Hippocampal formation (tissue), 2 donors: ENCODE data around the gene SLC4A2.

Experiments
- DNase-seq, 2 donors: peaks; one replicate each; lab custom pipeline; 2025; lab: John Stamatoyannopoulos, UW

The SLC4A2 gene

GRCh38 chr7:151116603-151117440, 57.4 kb downstream of the SLC4A2 start:
- no peak for DNase-seq

DNA sequence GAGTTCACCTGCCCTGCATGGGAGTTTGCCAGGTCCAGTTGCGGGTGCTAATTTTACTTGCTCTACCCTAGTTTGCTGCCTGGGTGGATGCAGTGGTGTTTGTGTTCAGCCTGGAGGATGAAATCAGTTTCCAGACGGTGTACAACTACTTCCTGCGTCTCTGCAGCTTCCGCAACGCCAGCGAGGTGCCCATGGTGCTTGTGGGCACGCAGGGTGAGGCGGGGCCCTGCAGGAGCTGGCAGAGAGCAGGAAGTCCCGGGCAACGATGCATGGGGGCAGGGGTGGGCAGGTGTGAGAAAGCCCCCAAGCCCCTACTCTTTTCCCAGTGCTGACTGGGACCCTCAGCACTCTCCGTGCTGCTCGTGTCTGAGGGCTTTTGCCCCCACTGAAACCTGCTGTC, 58.2 kb downstream of the SLC4A2 start:
- no peak for DNase-seq

DNA sequence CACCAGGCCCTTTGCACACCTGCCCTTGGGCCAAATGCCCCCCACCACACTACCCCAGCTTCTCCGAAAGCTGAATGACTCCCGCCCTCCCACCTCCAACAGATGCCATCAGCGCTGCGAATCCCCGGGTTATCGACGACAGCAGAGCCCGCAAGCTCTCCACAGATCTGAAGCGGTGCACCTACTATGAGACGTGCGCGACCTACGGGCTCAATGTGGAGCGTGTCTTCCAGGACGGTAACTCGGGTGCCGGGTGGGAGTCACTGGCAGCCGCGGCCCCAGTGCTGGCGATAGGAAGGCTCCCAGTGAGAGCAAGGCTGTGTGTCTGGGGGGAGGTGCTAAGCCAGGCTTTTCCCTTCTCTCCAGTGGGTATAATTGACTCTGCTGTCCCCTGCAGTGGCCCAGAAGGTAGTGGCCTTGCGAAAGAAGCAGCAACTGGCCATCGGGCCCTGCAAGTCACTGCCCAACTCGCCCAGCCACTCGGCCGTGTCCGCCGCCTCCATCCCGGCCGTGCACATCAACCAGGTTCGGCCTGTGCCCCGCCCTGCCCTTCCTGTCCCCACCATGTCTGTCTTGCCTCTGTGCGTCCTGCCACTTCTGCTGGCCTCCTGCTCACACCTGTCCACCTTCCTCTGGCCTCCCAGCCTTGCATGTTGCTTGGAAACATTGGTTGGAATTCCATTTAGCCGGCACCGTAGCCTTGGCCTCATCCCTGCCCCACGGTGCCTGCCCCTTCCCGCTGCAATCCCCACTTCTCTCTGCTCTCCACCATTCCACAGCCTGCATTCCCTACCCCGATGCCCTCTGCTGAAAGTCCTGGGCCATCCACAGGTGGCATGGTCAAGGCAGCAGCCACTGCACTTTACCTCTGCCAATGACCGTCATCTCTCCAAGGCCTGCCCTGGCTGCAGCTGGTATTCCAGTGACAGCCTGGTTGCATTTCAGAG, 59.0 kb downstream of the SLC4A2 start:
- DNase-seq: no peak

DNA sequence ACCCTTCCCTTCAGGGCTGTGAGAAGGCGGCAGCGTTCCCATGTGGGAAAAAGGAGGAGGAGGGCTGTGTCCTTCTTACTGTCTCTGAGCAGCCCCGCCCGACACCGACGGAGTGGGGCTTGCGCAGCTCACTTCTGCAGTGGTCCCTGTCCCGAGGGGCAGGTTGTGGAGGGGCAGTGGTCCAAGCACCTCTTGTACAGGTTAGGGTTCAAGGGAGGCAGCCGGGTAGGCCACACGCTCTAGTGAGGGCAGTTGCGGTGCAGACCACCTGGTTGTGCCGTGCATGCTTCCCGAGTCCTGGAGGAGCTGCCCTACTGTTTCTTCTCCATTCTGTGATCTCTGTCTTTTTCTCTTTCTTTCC, 59.6 kb downstream of the SLC4A2 start:
- no peak for DNase-seq

DNA sequence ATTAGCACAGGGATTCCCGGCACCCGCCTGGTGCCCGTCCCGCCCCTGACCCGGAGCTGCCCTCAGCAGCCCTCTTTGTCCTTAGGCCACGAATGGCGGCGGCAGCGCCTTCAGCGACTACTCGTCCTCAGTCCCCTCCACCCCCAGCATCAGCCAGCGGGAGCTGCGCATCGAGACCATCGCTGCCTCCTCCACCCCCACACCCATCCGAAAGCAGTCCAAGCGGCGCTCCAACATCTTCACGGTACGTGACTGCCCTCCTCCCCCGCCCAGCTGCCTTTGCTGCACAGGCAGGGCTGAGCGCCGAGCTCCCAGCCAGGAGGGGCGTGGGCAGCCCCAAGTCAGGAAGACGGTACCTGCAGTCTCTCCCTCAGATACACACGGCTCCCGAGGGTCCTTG, 60.5 kb downstream of the SLC4A2 start:
- DNase-seq: no peak

DNA sequence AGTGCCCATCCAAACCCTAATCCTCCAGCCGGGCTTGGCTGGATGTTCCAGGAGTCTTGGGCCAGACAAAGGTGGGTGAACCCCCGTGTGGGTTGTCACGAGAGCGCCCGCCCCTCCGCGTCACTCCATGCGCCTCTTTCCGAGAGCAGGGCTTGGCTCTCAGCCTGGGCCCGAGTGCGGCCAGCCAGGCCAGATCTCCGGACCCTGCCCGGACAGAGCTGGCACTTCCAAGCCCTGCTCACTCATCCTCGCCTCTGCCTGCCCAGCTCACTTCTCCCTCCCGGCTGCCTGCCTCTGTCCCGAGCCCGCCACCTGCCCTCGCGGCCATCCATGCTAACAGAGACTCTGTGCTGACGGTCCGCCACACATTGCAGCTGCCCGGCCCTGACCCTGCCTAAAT, 61.5 kb downstream of the SLC4A2 start:
- no peak for DNase-seq

DNA sequence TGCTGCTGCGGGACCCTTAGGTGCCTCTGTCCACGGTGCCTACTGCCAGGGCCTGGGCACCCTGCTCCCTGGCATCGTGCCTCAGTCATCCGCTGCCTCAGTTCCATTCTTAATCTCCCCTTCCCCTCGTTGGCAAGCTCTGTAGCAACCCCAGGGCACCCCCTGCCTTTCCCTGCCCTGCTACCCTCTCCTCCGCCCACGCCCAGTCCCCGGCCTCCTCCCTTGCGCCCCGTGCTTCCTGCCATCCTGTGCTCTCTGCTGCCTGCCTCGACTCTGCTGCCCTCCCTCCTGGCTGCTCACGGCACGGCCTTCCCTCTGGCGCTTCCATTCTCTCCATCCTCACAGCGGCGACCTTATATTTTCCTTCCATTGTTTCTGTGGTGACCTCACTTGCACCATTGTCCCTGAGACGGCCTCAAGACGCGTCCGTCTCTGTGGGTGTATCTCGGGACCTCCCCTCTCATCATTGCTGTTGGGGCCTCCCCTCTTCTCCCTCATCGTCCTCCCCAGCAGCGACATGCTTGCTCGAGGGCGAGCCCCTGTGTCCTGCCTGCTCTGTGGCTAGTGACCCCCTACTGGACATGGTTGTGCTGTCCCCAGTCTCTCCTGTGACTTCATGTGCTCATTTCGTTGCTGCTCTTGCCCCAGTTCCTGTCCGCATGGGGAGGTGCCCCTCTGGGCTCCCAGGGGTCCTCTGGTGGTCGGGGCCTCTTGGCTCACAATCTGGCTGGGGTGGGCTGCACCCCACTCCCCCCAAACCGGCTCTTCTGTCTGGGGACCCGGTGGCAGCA, 62.2 kb downstream of the SLC4A2 start:
- DNase-seq: no peak

DNA sequence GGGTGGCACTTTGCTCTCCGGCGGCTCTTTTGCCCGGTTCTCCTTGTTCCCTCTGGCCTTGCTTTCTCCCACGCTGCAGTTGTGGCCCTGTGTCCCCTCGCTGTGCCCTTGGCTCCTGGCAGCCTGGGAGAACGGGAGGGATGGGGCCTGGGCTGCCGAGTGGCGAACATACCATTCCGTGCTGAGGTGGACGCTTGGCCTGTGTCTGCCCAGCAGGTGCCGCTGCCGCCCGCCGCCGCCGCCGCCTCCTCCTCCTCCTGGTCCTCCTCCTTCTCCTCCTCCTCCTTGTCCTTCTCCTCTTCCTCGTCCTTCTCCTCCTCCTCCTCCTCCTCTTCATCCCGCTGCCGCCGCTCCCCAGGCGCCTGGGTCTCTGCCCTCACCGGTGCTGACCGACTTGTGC, 62.9 kb downstream of the SLC4A2 start:
- DNase-seq: no peak

DNA sequence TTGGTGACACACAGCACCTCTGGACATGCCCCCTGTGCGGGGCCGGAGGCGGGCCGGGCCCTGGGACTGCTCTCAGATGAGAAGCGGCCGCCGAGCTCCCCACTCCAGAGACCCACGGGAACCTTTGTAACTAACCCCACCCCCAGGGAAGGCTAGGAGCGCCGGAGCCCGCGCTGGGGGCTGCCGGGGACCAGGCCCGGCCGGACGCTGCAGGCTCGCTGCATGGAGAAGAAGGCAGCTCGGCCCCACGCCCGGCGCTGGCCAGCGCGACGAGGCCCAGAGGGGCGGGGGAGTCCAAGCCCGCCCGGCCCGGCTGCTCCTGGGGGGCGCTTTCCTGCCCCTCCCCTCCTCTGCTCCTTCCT, 63.4 kb downstream of the SLC4A2 start:
- DNase-seq: no peak

DNA sequence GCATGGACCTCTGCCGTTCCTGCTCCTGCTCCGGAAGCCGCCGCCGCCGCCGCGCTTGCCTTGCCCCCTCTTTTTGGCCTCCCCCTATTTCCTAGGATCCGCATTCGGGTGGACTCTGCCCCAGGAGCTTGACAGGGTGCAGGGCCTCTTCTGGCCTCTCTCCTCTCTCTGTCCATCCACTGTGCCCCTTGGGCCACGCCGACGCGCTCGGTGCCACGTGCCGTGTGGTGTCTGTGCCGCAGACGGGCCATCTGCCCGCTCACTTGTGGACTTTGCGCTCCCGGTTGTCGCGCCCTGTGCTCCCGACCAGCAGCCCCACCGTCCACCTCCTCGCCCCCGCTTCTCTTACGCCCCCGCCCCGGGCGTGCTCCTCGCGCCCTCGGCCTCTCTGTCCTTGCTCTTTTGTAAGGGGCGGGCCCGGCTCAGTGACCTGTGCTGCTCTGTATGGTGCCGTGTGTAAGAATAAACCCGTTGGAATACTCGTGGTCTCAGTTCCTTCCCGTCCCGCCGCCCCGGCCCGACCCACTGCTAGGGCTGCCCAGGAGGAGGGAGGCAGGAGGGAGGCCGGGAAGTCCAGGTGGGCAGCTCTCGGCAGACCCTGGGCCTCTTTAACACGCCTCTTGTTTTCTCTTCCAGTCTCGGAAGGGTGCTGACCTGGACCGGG, 63.9 kb downstream of the SLC4A2 start:
- no peak for DNase-seq

GRCh38 chr7:151123822-151124464, 64.6 kb downstream of the SLC4A2 start:
- peak; percentile 54 to 72 for DNase-seq

- no peak for DNase-seq
These were observed 65.1 kb downstream of the SLC4A2 start for GRCh38 chr7:151124481-151124880.

DNA sequence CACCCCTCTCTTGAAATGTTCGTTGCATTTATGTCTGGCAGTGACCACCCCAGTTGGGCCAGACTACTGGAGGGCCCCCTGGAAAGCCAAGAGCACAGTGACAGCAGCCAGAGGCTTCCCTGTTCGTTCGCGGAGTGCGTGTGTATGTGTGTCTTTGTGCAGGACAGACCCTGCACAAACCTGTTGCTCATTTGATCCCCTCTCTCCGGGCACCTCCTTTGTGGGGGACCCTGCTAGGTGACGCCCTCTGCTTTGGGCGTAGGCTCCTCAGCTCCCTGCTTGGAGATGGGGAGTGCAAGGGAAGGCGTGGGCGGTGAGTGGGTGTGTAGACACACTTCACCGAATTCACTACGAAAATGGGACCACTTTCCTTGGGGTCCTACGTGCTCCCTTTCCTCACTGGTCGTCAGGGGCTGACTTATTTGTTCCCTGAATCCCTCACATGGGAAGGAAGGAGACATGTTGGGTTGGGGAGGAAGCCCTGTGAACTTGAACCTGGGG, 65.6 kb downstream of the SLC4A2 start:
- DNase-seq: no peak

- DNase-seq: no peak
These were observed 66.1 kb downstream of the SLC4A2 start for GRCh38 chr7:151125470-151125845.

- DNase-seq: no peak
These were observed 66.6 kb downstream of the SLC4A2 start for GRCh38 chr7:151125846-151126481.
